Suppressor macrophage (primary cell): ENCODE data around the gene MET.

Experiments
- DNase-seq, 4 experiments: peaks; one replicate each; pipeline ENCODE4 v3.0.0-alpha.2; 2020 to 2022

MET gene

GRCh38 chr7:116786791-116787443 lies 114.9 kb downstream of the MET start:
- peak; percentile 35 to 76 (median 66) for DNase-seq

GRCh38 chr7:116787881-116788280 lies 115.9 kb downstream of the MET start:
- no peak for DNase-seq

- DNase-seq, result no peak
Observed at GRCh38 chr7:116788572-116789197, 116.7 kb downstream of the MET start.

- DNase-seq, result no peak
Observed at GRCh38 chr7:116790025-116790424, 118.0 kb downstream of the MET start.

GRCh38 chr7:116792813-116793212 lies 120.8 kb downstream of the MET start:
- no peak for DNase-seq

GRCh38 chr7:116793795-116794340 lies 121.9 kb downstream of the MET start:
- no peak for DNase-seq

GRCh38 chr7:116796471-116796870 lies 124.5 kb downstream of the MET start:
- no peak for DNase-seq

- DNase-seq, result no peak
Observed at GRCh38 chr7:116797612-116798011, 125.6 kb downstream of the MET start.

- no peak for DNase-seq
Observed at GRCh38 chr7:116798232-116798631, 126.2 kb downstream of the MET start.

GRCh38 chr7:116799916-116800315 lies 127.9 kb downstream of the MET start:
- DNase-seq, result no peak

- DNase-seq, result no peak
Observed at GRCh38 chr7:116800594-116800993, 128.6 kb downstream of the MET start.

GRCh38 chr7:116801092-116801710 lies 129.2 kb downstream of the MET start:
- no peak for DNase-seq

- no peak for DNase-seq
Observed at GRCh38 chr7:116802144-116802745, 130.2 kb downstream of the MET start.

- DNase-seq, result peak; percentile 58 to 73 (median 66)
Observed at GRCh38 chr7:116802746-116803152, 130.8 kb downstream of the MET start.

GRCh38 chr7:116804471-116804870 lies 132.5 kb downstream of the MET start:
- no peak for DNase-seq

- no peak for DNase-seq
Observed at GRCh38 chr7:116805100-116805544, 133.1 kb downstream of the MET start.

GRCh38 chr7:116806046-116806944 lies 134.3 kb downstream of the MET start:
- DNase-seq, result no peak

GRCh38 chr7:116807011-116807560 lies 135.1 kb downstream of the MET start:
- no peak for DNase-seq

- DNase-seq, result peak; percentile 64 to 86 (median 69)
Observed at GRCh38 chr7:116809636-116810266, 137.8 kb downstream of the MET start.

GRCh38 chr7:116810267-116811116 lies 138.5 kb downstream of the MET start:
- DNase-seq, result peak in 3 of 4 experiments; percentile 34 to 44 (median 44)
